ENCODE data around the gene DDX39B. TPM values are rescaled to one million over a fixed set of nuclear protein-coding genes. Genes with fewer than 3 reads are reported as not detected.

The DDX39B gene
- total and polyA plus RNA-seq, 9 of the 15 experiments (the other 6 are each of a cell fraction or from before 2014, with no cell fraction given), result 479 to 869 (median 592) TPM

- no peak overlapping the region for H2AFZ ChIP-seq (ENCODE audit: low read depth, low read length)
- peak overlapping the region in 1 of 2 experiments; percentile 33; a peak in 2 of 4 replicates for H3K9ac ChIP-seq (ENCODE audit: insufficient read depth in 1 of 2, low read depth in 2 of 2, low read length in 2 of 2)
- no peak overlapping the region for H3K4me3 ChIP-seq
- intact Hi-C loops (cut with micrococcal nuclease), result loop anchor here (10.0 kb wide), 1 partner anchor 230 kb away; the partner anchor contains the start of gene VWA7
- no peak overlapping the region for H3K27ac ChIP-seq (ENCODE audit: extremely low read depth, low read depth, low read length)
- H3K79me2 ChIP-seq (ENCODE audit: control insufficient read depth, insufficient read depth, low read length), result peaks cover 54% of the 10 kb centered on the region
- CTCF ChIA-PET (ENCODE audit: low intra/inter-chr PET ratio), result no interaction called here
- H3K27me3 ChIP-seq (ENCODE audit: control insufficient read depth in 2 of 2, insufficient read depth in 2 of 2, low read length in 2 of 2), result no peaks in the 10 kb centered on the region
- BruUV-seq (replicated peaks), result no TSS peak
- H3K9me1 ChIP-seq (ENCODE audit: control insufficient read depth, insufficient read depth, low read length), result peaks cover under 1% of the 10 kb centered on the region
- 38% methylated on average over 7 of the region's 7 CpGs for WGBS (ENCODE audit: insufficient coverage, low coverage, missing lambda C conversion rate)
- peaks cover 7% of the 10 kb centered on the region for H4K20me1 ChIP-seq (replicated peaks; ENCODE audit: control insufficient read depth, insufficient read depth, low read length)
- H3K4me1 ChIP-seq (replicated peaks in 1 of 2; ENCODE audit: control insufficient read depth in 2 of 2, insufficient read depth in 2 of 2, low read length in 2 of 2), result peaks cover 10 to 13% of the 10 kb centered on the region in 2 experiments; a peak in 4 of 5 replicates
- DNase-seq (ENCODE audit: extremely low read depth in 1 of 4, low spot score in 3 of 4) (no peak), ATAC-seq (no peak), FAIRE-seq (no peak)
- TF ChIP-seq, protein P1, sequence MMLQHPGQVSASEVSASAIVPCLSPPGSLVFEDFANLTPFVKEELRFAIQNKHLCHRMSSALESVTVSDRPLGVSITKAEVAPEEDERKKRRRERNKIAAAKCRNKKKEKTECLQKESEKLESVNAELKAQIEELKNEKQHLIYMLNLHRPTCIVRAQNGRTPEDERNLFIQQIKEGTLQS (IDR thresholded peaks at IDR 0.05), result no peak
- TF ChIP-seq, protein P1 (CRISPR knock-in tag; conservative IDR thresholded peaks at IDR 0.05), result no peak
- TF ChIP-seq NELFE (IDR thresholded peaks at IDR 0.05; ENCODE audit: insufficient read depth, insufficient read length) (no peak), ZC3H11A (IDR thresholded peaks at IDR 0.05; ENCODE audit: low read depth, low read length) (no peak), L3MBTL2 (IDR thresholded peaks at IDR 0.05) (no peak), HDAC1 (IDR thresholded peaks at IDR 0.05) (no peak), VEZF1 (CRISPR knock-in tag; IDR thresholded peaks at IDR 0.05) (no peak), RBM15 (IDR thresholded peaks at IDR 0.05; ENCODE audit: insufficient read depth, low read length) (no peak), EGR1 (conservative IDR thresholded peaks at IDR 0.05) (no peak), ZNF140 (CRISPR knock-in tag; IDR thresholded peaks at IDR 0.05) (no peak), ZNF282 (CRISPR knock-in tag; IDR thresholded peaks at IDR 0.05) (no peak), RFX7 (CRISPR knock-in tag; IDR thresholded peaks at IDR 0.05) (no peak), MAZ (CRISPR knock-in tag; conservative IDR thresholded peaks at IDR 0.05 in 1 of 2, IDR thresholded peaks at IDR 0.05 in 1 of 2) (no peak), ZBTB8A (IDR thresholded peaks at IDR 0.05; ENCODE audit: partially characterized antibody) (no peak), PML (IDR thresholded peaks at IDR 0.05; ENCODE audit: low read length) (no peak), SMARCA4 (IDR thresholded peaks at IDR 0.05) (no peak)
- TF ChIP-seq, protein P2, sequence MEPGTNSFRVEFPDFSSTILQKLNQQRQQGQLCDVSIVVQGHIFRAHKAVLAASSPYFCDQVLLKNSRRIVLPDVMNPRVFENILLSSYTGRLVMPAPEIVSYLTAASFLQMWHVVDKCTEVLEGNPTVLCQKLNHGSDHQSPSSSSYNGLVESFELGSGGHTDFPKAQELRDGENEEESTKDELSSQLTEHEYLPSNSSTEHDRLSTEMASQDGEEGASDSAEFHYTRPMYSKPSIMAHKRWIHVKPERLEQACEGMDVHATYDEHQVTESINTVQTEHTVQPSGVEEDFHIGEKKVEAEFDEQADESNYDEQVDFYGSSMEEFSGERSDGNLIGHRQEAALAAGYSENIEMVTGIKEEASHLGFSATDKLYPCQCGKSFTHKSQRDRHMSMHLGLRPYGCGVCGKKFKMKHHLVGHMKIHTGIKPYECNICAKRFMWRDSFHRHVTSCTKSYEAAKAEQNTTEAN (CRISPR knock-in tag; IDR thresholded peaks at IDR 0.05), result no peak
- TF ChIP-seq, protein P3, sequence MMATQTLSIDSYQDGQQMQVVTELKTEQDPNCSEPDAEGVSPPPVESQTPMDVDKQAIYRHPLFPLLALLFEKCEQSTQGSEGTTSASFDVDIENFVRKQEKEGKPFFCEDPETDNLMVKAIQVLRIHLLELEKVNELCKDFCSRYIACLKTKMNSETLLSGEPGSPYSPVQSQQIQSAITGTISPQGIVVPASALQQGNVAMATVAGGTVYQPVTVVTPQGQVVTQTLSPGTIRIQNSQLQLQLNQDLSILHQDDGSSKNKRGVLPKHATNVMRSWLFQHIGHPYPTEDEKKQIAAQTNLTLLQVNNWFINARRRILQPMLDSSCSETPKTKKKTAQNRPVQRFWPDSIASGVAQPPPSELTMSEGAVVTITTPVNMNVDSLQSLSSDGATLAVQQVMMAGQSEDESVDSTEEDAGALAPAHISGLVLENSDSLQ (IDR thresholded peaks at IDR 0.05), result no peak
- no peak overlapping the region for H3K4me2 ChIP-seq (ENCODE audit: insufficient read depth, low read length)
- H3K9me3 ChIP-seq (replicated peaks; ENCODE audit: control insufficient read depth, insufficient read depth, low read depth, low read length), result no peaks in the 10 kb centered on the region
- POLR2A ChIA-PET, result interaction anchor here (0.7 to 1.2 kb wide), 3 partner anchors 44 to 76 kb away, joined by 3 read pairs; no protein-coding TSS in a partner anchor
- in situ Hi-C loops (cut with MboI), result loop anchor here (5.0 to 25.0 kb wide), 3 partner anchors 52 to 1417 kb away; partner anchors contain the start of genes BRD2, C6orf47, GPANK1 and HLA-DMA
- peaks cover 28% of the 10 kb centered on the region for H3K36me3 ChIP-seq (ENCODE audit: control insufficient read depth, insufficient read depth, low read length)
Measured at GRCh38 chr6:31545291-31545690, 3.5 kb upstream of the DDX39B start.
